HG03280 (cell line): ENCODE data around the gene SLPI.

Source experiments
- ATAC-seq: cut with Tn5 transposase; IDR thresholded peaks from one replicate; pipeline ENCODE4 v1.9.1; 2021; ENCODE audit warnings: mild to moderate bottlenecking, moderate library complexity; ENCODE audit not compliant: unreplicated experiment

Gene SLPI, protein sequence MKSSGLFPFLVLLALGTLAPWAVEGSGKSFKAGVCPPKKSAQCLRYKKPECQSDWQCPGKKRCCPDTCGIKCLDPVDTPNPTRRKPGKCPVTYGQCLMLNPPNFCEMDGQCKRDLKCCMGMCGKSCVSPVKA

DNA sequence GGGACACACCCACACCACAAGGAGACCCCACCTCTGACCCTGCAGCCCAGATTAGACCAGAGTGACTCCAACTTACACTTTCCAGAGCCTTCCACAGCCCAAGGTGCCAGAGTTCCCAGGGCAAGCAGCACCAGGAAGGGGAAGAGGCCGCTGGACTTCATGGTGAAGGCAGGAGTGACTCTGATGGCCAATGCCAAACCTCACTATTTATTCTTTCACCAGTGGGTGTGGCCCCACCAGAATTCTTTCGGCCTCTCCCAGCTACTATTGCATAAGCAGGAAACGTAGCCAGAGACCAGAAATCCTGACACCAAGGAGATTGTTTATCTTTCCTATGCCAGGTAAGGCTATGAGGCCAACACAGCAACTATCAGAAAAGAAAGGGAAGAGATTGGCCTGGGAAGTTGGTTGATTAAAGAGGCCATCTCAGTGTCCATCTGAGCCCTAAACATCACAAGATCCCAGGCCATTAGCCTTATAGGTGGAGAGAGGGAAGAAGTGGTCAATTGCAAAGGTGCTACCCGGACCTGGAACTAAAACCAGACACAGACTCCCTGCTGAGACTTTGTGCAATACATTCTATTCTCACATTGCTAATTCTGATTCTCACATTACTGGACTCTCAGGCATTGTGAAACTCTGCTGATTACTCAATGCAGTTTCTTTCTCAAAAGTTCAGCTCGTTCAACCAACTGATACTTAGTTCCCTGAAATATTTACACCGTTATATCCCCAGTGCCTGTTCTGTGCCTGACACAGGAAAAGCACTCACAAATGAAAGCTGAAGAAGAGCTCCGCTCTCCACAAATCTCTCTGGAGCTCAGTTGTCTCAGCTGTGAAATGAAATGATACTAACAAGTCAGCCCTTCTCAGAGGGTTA, at the start of gene SLPI:
SLPI (minus strand) TSS at position 182 of the 880 bp plus-strand sequence; CDS start at position 161, 21 bp downstream.
- ATAC-seq: no peak

DNA sequence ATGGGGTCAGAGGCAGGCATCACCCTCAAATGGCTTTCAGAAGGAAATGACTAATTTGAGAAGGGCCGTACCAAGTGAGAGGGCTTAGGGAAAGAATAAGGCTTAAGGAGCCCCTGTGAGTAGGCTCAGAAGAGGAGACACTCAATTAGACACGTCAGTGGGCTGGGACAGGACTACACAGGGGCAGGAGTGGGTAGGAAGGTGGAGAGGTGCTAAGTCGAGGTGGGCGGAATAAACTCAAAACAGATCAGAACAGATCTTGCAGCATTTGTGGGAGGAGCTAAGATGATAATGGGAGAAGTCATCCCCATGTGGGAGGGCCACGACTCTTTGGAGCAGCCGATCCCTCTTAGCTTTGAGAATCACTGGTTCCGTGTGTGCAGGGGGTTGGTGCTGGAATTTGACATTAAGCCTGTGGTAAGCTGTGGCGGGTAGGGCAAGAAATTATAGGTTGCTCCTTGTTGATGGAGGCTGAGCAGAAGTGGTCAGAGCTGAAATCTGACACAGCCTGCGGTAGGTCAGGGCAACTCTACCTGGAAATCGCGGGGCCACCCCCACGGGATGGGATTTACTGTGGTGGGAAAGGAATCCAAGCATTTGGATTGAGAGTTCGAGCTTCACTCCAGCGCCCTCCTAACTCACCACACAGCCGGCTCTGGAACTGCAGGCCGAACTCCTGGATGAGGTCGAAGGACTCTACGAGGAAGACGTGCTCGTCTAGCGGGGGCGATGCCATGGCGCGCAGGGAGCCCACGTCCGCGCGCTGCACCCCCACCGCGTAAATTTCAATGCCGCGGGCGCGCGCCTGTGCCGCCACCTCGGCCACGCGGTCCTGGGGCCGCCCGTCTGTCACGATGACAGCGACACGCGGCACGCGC, 49.5 kb upstream of the SLPI start:
- ATAC-seq: no peak

DNA sequence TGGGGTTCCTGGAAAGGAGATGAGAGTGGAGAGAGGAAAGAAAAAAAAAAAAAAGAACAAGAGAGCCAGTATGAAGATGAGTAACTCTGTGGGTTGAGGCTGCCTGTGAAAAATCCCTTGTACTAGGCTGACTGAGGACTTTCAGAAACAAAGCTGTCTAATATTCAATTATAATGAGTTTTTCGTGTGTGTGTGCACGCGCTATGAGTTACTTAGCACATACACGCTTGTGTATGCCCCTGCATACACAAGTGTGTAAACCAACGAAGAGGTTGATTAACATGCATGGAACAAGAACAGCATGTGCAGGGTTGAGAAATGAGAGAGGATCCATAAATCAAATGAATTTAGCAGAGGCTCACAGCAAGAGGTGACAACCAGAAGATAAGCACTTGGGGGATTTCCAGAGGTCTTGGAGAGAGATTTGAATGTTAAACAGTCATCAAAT, 47.5 kb upstream of the SLPI start:
- no peak for ATAC-seq

GRCh38 chr20:45300961-45301360, 46.6 kb upstream of the SLPI start:
- no peak for ATAC-seq

DNA sequence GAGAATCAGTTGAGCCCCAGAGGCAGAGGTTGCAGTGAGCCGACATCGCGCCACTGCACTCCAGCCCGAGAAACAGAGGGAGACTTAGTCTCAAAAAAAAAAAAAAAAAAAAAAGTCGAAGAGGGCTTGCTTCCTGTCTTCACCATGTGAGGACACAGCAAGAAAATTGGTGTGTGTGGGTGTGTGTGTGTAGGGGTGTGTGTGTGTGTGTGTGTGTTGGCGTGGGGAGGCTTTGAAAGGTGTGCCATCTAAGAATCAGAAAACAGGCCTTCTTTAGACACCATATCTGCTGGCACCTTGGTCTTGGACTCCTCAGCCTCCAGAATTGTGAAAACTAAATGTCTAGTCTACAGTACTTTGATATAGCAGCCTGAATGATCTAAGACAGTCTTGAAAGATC, 45.4 kb upstream of the SLPI start:
- ATAC-seq: no peak

GRCh38 chr20:45297786-45298497, 43.6 kb upstream of the SLPI start:
- ATAC-seq: no peak

- no peak for ATAC-seq
These were observed 40.3 kb upstream of the SLPI start for GRCh38 chr20:45294659-45295058.

DNA sequence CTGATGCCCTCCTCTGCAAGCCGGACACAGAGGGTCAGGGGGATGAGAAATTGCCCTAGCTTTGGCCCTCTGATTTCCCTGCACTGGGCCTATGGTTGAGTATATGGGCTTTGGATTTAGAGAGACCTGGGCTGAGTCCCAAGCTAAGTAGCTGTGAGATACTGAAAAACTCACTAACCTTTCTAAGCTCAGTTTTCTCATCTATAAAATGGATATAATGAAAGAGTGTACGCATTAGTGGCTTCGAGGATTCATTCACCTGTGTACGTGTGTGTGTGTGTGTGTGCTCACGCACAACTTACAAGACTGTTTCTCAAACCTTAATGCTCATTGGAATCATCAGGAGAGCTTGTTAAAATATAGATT, 39.6 kb upstream of the SLPI start:
- ATAC-seq: no peak

- no peak for ATAC-seq
These were observed 39.0 kb upstream of the SLPI start for GRCh38 chr20:45293041-45294002.

DNA sequence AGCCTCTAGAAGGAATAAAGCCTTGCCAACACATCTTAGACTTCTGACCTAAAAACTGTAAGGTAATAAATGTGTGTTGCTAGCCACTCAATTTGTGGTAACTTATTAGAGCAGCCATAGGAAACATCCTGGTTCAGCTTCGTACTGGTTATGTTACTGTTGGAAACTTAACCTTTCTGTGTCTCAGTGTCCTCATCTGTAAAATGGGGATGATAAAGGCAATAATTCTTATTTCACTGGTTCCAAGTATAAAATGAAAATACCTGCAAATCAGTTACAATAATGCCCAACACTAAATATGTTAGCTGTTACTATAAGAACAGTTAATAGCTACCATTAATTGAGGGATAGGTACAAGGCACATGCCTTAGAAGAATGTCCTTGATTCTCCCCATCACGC, 38.0 kb upstream of the SLPI start:
- ATAC-seq: no peak

- ATAC-seq: no peak
These were observed 37.2 kb upstream of the SLPI start for GRCh38 chr20:45291526-45291925.

- ATAC-seq: no peak
These were observed 36.5 kb upstream of the SLPI start for GRCh38 chr20:45290677-45291355.

DNA sequence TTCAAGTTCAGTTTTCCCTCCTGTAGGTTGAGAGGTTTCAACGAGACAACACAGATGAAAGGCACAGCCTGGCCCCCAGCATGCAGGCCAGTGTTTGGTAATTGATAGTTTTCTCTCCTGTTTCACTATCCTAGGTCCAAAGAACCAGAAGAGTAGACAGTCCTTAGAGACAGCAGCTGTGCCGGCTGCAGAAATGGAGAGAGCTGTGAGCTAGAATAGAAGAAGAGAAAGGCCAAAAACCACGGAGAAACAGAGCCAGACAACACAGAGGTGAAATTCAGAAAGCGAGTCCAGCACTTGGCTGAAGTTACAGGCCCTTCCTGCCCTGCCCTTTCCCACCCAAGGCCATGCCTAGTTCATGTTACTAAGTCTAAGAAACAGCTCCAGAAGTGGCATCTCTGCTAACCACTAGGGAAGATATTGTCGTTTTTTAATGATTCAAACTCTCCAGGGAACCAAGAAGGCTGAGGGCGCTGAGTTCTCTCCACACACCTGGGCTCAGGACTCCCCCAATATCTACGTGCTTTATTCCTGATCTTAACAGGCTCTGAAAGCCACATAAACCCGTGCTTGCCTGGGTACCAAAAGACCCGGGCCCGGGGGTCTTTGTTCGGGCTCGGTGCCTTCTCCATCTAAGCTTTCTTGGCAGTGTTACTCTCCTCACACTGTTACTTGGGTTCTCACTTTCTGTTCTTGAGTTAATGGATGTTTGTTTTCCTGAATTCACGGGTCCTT, 35.7 kb upstream of the SLPI start:
- no peak for ATAC-seq

GRCh38 chr20:45288860-45289259, 34.5 kb upstream of the SLPI start:
- no peak for ATAC-seq

- ATAC-seq: no peak
These were observed 34.0 kb upstream of the SLPI start for GRCh38 chr20:45288376-45288775.

DNA sequence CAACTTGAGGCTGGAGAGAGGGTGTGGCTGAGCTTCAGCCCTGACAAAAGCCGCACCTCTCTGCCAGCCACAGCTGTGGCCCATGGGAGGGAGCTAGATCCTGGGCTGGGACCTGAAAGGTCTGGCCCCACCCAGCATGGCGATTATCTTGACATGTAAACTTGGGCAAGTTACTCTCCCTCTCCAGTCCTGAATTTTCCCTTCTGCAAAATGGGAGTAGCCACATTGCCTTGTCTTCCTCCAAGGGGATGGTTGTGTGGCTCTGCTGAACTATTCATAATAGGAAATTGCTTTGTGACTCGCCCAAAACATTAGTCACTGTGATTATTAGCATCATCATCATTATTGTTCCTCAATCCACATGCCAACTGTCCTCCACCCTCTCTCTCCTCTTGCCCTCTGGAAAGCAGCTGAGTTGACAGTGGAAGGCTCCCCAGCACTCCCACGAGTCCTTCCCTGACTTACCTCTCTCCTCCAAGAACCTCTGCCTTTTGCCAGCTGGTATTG, 29.2 kb upstream of the SLPI start:
- ATAC-seq: no peak

DNA sequence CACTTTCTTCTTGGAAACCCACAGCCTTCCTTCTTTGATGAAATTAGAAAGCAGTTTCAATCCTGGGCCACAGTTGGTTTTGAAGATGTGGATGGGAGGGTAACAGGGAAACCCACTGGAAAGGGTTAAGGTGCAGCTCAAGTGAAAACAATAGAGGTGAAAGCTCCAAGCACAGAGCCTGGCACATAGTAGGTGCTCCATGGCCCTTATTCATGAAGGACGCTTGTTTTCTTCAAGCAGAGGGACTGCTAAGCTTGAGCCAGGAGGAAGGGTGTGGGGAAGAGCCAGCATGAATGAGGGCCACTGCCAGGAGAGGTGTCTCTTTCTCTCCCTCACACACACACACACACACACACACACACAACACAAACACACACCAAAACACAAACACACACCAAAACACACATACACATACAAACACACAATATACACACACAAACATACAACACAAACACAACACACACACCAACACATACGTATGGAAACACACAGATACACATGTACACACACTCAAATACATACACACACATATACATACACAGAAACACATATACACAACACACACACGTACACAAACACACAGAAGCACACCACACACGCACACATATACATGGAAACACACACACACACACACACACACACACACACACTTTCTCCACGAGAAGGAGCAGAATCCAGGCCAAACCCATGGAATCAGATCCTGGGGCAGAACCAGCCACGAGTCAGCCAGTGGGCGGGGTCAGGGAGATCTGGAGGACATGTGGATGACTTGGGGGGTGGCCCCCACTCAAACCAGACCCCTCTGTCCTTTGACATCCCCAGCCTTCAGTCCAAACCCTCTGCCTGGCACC, 28.6 kb upstream of the SLPI start:
- ATAC-seq: no peak
